Mucosa of gallbladder (tissue), 1 donor: ENCODE measurements around the gene TMC8. TPM values are rescaled to one million over a fixed set of nuclear protein-coding genes. Genes with fewer than 3 reads are reported as not detected.
A peak's percentile ranks its signal among the peaks of the same experiment; 100 is the strongest.
"Not testable (repeated sequence)": the region's sequence is repeated elsewhere in the genome, so short reads cannot be mapped to it uniquely, and the experiment has no call there.

Experiments
- DNase-seq: peaks from one replicate; pipeline ENCODE4 v3.0.0-alpha.2; 2020; ENCODE audit warnings: low spot score
- total RNA-seq: library from RNA; stranded (reverse); gene quantifications from one replicate; pipeline ENCODE4 v1.2.1, GENCODE V29; 2021
- donor health status: DM: no; HTN: no; CAD: no.

TMC8 gene
- 16.2 TPM for total RNA-seq

GRCh38 chr17:78130437-78131101, at the start of gene TMC8:
Gene TMC8, plus strand, starts transcription at chr17:78130771. Its CDS starts 818 bp downstream, at chr17:78131589.
- DNase-seq = peak; percentile 49

GRCh38 chr17:78081551-78081950, 49.0 kb upstream of the TMC8 start:
- no peak for DNase-seq

GRCh38 chr17:78082355-78082872, 48.2 kb upstream of the TMC8 start:
- not testable (repeated sequence) for DNase-seq

DNA sequence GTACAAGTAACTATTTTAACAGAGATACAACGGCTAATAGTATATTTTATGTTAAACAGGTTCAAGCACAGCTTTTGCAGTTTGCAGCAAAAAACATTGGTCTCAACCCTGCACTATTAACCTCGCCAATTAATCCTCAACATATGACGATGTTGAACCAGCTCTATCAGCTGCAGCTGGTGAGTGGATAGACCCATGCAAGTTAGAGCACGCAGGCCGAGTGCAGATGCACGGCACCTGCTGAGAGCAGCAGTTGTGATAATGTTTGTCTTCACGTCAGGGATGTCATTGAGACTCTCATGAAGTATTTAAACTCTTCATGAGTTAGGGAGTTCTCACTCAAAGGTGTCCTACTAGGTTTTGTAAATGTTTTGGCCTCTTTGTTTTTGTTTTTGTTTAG, 47.6 kb upstream of the TMC8 start:
- DNase-seq = no peak

DNA sequence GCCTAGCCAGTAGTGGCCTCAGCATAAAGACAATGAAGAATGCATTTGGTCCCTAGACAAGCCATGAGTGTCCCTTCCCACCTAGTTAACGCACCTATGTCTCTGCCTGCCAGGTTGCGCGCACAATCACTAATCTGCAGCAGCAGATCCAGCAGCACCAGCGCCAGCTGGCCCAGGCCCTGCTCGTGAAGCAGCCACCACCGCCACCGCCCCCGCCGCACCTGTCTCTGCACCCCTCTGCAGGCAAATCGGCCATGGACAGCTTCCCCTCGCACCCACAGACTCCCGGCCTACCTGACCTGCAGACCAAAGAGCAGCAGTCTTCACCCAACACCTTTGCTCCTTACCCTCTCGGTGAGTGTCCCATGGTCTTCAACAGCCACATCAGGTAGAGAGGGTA, 43.8 kb upstream of the TMC8 start:
- no peak for DNase-seq

- no peak for DNase-seq
These were observed 42.0 kb upstream of the TMC8 start for GRCh38 chr17:78088529-78088928.

GRCh38 chr17:78089576-78090281, 40.8 kb upstream of the TMC8 start:
- no peak for DNase-seq

DNA sequence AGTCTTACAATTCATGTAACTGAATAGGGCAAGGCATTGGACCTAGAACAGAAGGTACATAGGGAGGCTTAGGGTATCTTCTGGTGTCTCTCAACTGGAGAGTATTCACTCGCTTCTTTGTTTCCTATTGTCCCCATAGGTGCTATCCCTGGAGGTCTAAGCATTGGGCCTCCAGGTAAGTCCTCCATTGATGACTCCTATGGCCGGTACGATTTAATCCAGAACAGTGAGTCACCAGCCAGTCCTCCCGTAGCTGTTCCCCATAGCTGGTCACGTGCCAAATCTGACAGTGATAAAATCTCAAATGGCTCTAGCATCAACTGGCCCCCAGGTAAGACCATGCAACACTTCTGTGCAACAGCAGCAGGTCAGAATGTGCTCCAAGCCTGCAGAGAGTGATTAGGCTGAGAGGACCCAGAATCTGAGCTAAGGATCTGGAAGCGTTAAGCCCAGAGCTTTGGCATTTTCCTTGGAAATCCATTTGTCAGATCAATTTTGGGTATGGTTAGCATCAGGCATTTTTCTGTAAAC, 37.7 kb upstream of the TMC8 start:
- DNase-seq = no peak

- no peak for DNase-seq
These were observed 35.5 kb upstream of the TMC8 start for GRCh38 chr17:78095035-78095434.

DNA sequence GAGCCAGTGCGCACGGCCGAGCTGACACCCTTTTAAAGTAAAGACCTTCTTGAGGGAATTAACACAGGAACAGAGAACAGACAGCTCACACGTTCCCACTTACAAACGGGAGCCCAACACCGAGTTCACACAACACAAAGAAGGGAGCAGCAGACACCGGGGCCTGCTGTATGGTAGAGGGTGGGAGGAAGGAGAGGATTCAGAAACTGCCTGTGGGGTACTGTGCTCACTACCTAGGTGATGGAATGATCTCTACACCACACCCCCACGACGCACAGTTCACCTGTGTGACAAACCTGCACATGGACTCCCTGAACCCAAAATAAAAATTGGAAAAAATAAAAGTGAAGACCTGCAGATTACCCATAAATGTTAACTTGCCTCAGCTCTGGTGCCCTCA, 34.5 kb upstream of the TMC8 start:
- DNase-seq = no peak

GRCh38 chr17:78101112-78101511, 29.5 kb upstream of the TMC8 start:
- no peak for DNase-seq

GRCh38 chr17:78101542-78101941, 29.0 kb upstream of the TMC8 start:
- DNase-seq = no peak

- no peak for DNase-seq
These were observed 27.3 kb upstream of the TMC8 start for GRCh38 chr17:78103311-78103710.

DNA sequence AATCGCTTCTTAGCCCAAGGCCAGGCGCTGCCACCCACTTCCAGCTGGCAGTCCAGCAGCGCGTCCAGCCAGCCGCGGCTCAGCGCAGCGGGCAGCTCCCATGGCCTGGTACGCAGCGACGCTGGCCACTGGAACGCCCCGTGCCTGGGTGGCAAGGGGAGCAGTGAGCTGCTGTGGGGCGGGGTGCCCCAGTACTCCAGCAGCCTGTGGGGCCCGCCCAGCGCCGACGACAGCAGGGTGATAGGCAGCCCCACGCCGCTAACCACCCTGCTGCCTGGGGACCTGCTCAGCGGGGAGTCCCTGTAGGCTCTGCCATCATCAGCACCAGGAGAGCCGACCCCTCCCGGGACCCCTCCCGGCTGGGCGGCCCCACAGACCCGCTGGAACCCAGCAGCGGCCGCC, 26.0 kb upstream of the TMC8 start:
- no peak for DNase-seq

DNA sequence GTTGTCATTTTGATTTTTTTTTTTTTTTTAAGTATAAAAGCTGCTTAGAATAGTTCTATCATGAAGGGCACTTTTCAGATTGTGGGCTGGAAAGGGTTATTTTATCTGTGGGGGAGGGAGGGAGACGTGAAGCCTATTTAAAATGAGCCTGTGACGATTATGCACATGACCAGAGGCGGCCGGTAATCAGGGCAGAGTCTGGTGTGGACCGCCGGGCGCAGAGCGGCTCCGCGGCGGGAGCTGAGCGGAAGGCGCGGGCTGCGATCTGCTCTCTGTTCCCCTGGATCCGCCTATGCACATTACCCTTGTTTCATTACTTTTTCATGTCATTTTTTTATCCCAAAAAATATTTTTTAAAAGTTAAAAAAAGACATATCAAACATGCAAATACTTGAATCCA, 25.5 kb upstream of the TMC8 start:
- DNase-seq = no peak

DNA sequence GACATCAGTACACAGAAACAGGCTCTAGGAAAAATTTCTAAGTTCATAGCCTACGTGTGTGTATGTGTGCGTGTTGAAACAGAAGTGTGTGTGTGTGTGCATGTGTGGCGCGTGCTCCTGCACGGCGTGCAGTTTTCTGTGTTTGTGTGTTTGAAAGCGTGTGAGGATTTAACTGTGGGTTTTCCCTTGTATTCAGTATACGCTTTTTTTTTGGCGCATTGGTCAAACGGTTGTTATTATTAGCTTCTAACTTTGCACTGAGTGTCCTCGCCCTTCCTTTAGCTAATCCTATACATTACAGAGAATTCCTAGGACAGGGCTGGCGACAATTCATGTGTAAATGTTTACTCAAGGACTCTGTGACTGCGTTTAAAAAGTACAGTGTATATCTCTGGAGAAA, 25.0 kb upstream of the TMC8 start:
- no peak for DNase-seq

GRCh38 chr17:78106211-78106610, 24.4 kb upstream of the TMC8 start:
- no peak for DNase-seq

DNA sequence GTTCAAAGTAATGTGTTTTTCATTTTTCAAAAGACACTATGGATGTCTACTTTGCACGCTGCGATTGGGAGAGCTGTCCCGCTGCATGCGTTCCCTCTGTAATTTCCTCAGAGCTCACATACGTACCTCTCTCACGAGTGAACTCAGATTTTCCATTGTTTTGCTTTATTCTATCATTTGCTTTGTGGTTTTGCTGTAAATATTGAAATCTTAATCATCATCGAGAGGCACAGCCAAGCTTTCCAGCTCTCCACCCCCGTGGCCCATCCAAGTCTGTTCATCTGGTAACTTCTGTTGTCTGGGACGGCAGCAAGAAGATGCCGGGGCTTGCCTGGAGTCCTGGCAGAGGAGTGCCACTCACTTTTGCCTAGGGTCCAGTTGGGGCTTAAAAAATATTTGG, 23.1 kb upstream of the TMC8 start:
- DNase-seq = no peak

DNA sequence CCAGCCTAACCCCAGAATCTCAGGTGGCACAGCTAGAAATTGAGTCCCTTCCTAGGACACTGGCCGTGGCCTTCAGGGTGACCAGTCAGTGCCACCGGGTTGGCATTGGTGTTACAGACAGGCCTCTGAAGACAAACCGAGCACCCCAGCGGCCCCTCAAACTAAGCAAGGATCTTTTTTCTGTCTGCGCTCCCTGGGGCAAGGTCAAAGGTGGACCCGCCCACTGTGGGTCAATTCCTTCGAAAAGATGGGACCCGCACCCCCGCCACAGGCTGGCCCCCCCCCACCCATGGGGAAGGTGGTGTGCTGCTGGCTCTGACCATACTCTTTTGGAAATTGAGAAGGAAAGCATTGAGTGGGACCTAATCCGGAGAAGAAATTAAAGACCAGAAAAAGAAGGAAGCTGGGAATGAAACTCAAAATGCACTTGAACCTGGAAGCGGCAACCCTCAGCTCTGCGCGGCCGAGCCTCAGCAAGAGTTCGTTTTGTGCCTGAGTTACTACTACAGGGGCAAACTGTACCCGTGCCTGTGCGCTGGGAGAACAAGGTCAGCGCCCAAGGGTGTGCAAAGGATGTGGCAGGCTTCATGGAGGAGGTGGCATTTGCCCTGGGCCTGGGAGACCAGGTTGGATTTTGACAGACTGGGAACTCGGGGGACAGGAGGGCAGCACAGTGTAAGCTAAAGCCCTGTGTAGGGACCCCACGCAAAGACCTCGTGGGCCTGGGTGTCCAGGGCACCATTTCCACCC, 22.4 kb upstream of the TMC8 start:
- no peak for DNase-seq

DNA sequence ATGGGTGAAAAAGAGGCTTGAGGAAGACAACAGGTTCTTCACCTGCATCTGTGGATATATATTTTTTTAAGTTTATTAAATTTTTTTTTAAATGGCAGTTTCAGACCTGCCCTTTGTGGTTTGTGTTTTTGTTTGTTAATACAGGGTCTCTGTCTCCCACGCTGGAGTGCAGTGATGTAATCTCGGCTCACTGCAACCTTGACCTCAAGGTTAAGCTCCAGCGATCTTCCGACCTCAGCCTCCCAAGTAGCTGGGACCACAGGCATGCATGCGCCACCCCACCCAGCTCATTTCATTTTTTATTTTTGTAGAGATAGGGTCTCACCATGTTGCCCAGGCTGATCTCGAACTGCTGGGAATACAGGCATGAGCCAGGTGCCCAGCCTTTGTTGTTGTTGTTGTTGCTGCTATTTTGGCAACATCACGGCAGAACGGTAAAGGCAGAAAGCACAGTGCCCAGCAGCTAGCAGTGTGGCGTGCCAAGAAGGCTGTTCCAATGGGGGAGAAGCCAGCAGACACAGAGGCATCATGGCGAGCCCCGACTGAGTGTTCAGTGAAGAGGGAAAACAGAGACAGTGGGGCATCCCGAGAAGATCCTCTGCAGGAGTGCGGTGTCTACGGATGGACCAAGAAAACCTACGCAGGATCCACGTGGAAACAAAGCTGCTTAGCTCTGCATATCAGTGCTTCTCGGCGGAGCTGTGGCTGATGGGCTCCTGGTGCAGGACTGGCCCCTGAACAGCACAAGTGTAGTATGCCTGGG, 21.7 kb upstream of the TMC8 start:
- no peak for DNase-seq

- DNase-seq = no peak
These were observed 21.1 kb upstream of the TMC8 start for GRCh38 chr17:78109489-78109761.
